ENCODE results near the gene POPDC3. TPM values are rescaled to one million over a fixed set of nuclear protein-coding genes. Genes with fewer than 3 reads are reported as not detected.
"Not testable (repeated sequence)": the region's sequence is repeated elsewhere in the genome, so short reads cannot be mapped to it uniquely, and the experiment has no call there.

The POPDC3 gene
- total RNA-seq, 1 donor from 2014 or later, result not detected

- Mint-ChIP-seq H3K4me1 (no peaks in the 10 kb centered on the region), H3K9me3 (no peaks in the 10 kb centered on the region), H3K27me3 (peaks cover 15% of the 10 kb centered on the region), H3K27ac (no peak overlapping the region), H3K36me3 (ENCODE audit: low read depth) (no peaks in the 10 kb centered on the region), H3K4me3 (no peak overlapping the region)
- intact Hi-C loops (cut with micrococcal nuclease), result no loop called here
- no peak for DNase-seq
These were observed 9.4 kb upstream of the POPDC3 start for GRCh38 chr6:105189026-105189820.

- Mint-ChIP-seq H3K27ac (no peak overlapping the region), H3K4me3 (no peak overlapping the region), H3K36me3 (ENCODE audit: low read depth) (no peaks in the 10 kb centered on the region), H3K4me1 (no peaks in the 10 kb centered on the region), H3K9me3 (no peaks in the 10 kb centered on the region), H3K27me3 (peaks cover 21% of the 10 kb centered on the region)
- DNase-seq, result no peak
- intact Hi-C loops (cut with micrococcal nuclease), result no loop called here
These were observed 8.4 kb upstream of the POPDC3 start for GRCh38 chr6:105188251-105188650.

GRCh38 chr6:105186576-105186975 lies 6.8 kb upstream of the POPDC3 start:
- intact Hi-C loops (cut with micrococcal nuclease), result no loop called here
- no peak overlapping the region for H3K27ac Mint-ChIP-seq

GRCh38 chr6:105184921-105185320 lies 5.1 kb upstream of the POPDC3 start:
- H3K27ac Mint-ChIP-seq, result no peak overlapping the region
- no peaks in the 10 kb centered on the region for H3K9me3 Mint-ChIP-seq
- no peak overlapping the region for H3K4me3 Mint-ChIP-seq
- intact Hi-C loops (cut with micrococcal nuclease), result no loop called here
- DNase-seq, result no peak
- peaks cover 2% of the 10 kb centered on the region for H3K4me1 Mint-ChIP-seq
- H3K36me3 Mint-ChIP-seq (ENCODE audit: low read depth), result no peaks in the 10 kb centered on the region
- peaks cover 48% of the 10 kb centered on the region for H3K27me3 Mint-ChIP-seq

More at GRCh38 chr6:105186576-105186975, 6.8 kb upstream of the POPDC3 start:
- Mint-ChIP-seq H3K4me3 (no peak overlapping the region), H3K4me1 (no peaks in the 10 kb centered on the region), H3K27me3 (peaks cover 33% of the 10 kb centered on the region), H3K9me3 (no peaks in the 10 kb centered on the region), H3K36me3 (ENCODE audit: low read depth) (no peaks in the 10 kb centered on the region)
- no peak for DNase-seq

- Mint-ChIP-seq H3K36me3 (ENCODE audit: low read depth) (no peaks in the 10 kb centered on the region), H3K9me3 (no peaks in the 10 kb centered on the region), H3K27ac (no peak overlapping the region), H3K4me3 (no peak overlapping the region), H3K27me3 (peaks cover 64% of the 10 kb centered on the region), H3K4me1 (peaks cover 2% of the 10 kb centered on the region)
- intact Hi-C loops (cut with micrococcal nuclease), result no loop called here
- DNase-seq, result no peak
These were observed 2.2 kb upstream of the POPDC3 start for GRCh38 chr6:105181981-105182515.

- Mint-ChIP-seq H3K27me3 (peaks cover 62% of the 10 kb centered on the region), H3K36me3 (ENCODE audit: low read depth) (no peaks in the 10 kb centered on the region), H3K4me3 (no peak overlapping the region), H3K4me1 (peaks cover 2% of the 10 kb centered on the region), H3K9me3 (no peaks in the 10 kb centered on the region), H3K27ac (no peak overlapping the region)
- intact Hi-C loops (cut with micrococcal nuclease), result loop anchor here (5.0 kb wide), 1 partner anchor 41 kb away; a partner anchor contains a TSS
- no peak for DNase-seq
These were observed 1.2 kb downstream of the POPDC3 start for GRCh38 chr6:105178636-105179035.

GRCh38 chr6:105178110-105178509 lies 1.7 kb downstream of the POPDC3 start:
- H3K27ac Mint-ChIP-seq, result no peak overlapping the region
- no peak overlapping the region for H3K4me3 Mint-ChIP-seq
- H3K36me3 Mint-ChIP-seq (ENCODE audit: low read depth), result no peaks in the 10 kb centered on the region
- intact Hi-C loops (cut with micrococcal nuclease), result loop anchor here (5.0 kb wide), 1 partner anchor 41 kb away; a partner anchor contains a TSS
- H3K27me3 Mint-ChIP-seq, result peaks cover 61% of the 10 kb centered on the region
- H3K4me1 Mint-ChIP-seq, result peaks cover 2% of the 10 kb centered on the region
- no peaks in the 10 kb centered on the region for H3K9me3 Mint-ChIP-seq
- DNase-seq, result no peak

GRCh38 chr6:105177556-105177955 lies 2.3 kb downstream of the POPDC3 start:
- H3K4me1 Mint-ChIP-seq, result peaks cover 2% of the 10 kb centered on the region
- intact Hi-C loops (cut with micrococcal nuclease), result loop anchor here (5.0 kb wide), 1 partner anchor 40 kb away; a partner anchor contains a TSS
- H3K36me3 Mint-ChIP-seq (ENCODE audit: low read depth), result no peaks in the 10 kb centered on the region
- no peak overlapping the region for H3K27ac Mint-ChIP-seq
- H3K4me3 Mint-ChIP-seq, result no peak overlapping the region
- H3K9me3 Mint-ChIP-seq, result no peaks in the 10 kb centered on the region
- DNase-seq, result no peak
- H3K27me3 Mint-ChIP-seq, result peaks cover 56% of the 10 kb centered on the region

- H3K27ac Mint-ChIP-seq, result no peak overlapping the region
- no peaks in the 10 kb centered on the region for H3K36me3 Mint-ChIP-seq (ENCODE audit: low read depth)
- intact Hi-C loops (cut with micrococcal nuclease), result no loop called here
- DNase-seq, result no peak
- H3K9me3 Mint-ChIP-seq, result no peaks in the 10 kb centered on the region
- H3K4me3 Mint-ChIP-seq, result no peak overlapping the region
- H3K4me1 Mint-ChIP-seq, result no peaks in the 10 kb centered on the region
- peaks cover 45% of the 10 kb centered on the region for H3K27me3 Mint-ChIP-seq
These were observed 5.3 kb downstream of the POPDC3 start for GRCh38 chr6:105174512-105174911.

GRCh38 chr6:105172515-105172914 lies 7.3 kb downstream of the POPDC3 start:
- H3K9me3 Mint-ChIP-seq; intact Hi-C loops (cut with micrococcal nuclease); DNase-seq; H3K27ac Mint-ChIP-seq; H3K4me1 Mint-ChIP-seq; H3K36me3 Mint-ChIP-seq (ENCODE audit: low read depth); H3K4me3 Mint-ChIP-seq: not testable (repeated sequence)
- peaks cover 38% of the 10 kb centered on the region for H3K27me3 Mint-ChIP-seq

- no peak overlapping the region for H3K4me3 Mint-ChIP-seq
- DNase-seq, result no peak
- peaks cover 42% of the 10 kb centered on the region for H3K27me3 Mint-ChIP-seq
- no peak overlapping the region for H3K27ac Mint-ChIP-seq
- intact Hi-C loops (cut with micrococcal nuclease), result no loop called here
- H3K4me1 Mint-ChIP-seq, result no peaks in the 10 kb centered on the region
- no peaks in the 10 kb centered on the region for H3K9me3 Mint-ChIP-seq
- H3K36me3 Mint-ChIP-seq (ENCODE audit: low read depth), result no peaks in the 10 kb centered on the region
These were observed 9.8 kb downstream of the POPDC3 start for GRCh38 chr6:105170059-105170458.

- DNase-seq, result no peak
- Mint-ChIP-seq H3K27me3 (peaks cover 43% of the 10 kb centered on the region), H3K4me1 (no peaks in the 10 kb centered on the region), H3K9me3 (no peaks in the 10 kb centered on the region), H3K4me3 (no peak overlapping the region), H3K27ac (no peak overlapping the region), H3K36me3 (ENCODE audit: low read depth) (no peaks in the 10 kb centered on the region)
- intact Hi-C loops (cut with micrococcal nuclease), result no loop called here
These were observed 11.9 kb downstream of the POPDC3 start for GRCh38 chr6:105167914-105168313.

GRCh38 chr6:105164418-105164817 lies 15.4 kb downstream of the POPDC3 start:
- DNase-seq, result no peak
- Mint-ChIP-seq H3K9me3 (no peaks in the 10 kb centered on the region), H3K4me3 (no peak overlapping the region), H3K4me1 (no peaks in the 10 kb centered on the region), H3K36me3 (ENCODE audit: low read depth) (no peaks in the 10 kb centered on the region), H3K27ac (no peak overlapping the region), H3K27me3 (peaks cover 39% of the 10 kb centered on the region)
- intact Hi-C loops (cut with micrococcal nuclease), result no loop called here

GRCh38 chr6:105163183-105163582 lies 16.6 kb downstream of the POPDC3 start:
- intact Hi-C loops (cut with micrococcal nuclease), result no loop called here

More at GRCh38 chr6:105163183-105163582, 16.6 kb downstream of the POPDC3 start:
- no peak for DNase-seq
- Mint-ChIP-seq H3K9me3 (no peaks in the 10 kb centered on the region), H3K36me3 (ENCODE audit: low read depth) (no peaks in the 10 kb centered on the region), H3K4me3 (no peak overlapping the region), H3K4me1 (no peaks in the 10 kb centered on the region), H3K27ac (no peak overlapping the region), H3K27me3 (peaks cover 37% of the 10 kb centered on the region)
